Neural progenitor cell (in vitro differentiated cells): ENCODE results near the gene GPHB5. TPM values are rescaled to one million over a fixed set of nuclear protein-coding genes. Genes with fewer than 3 reads are reported as not detected.

Experiments
- DNase-seq: peaks from one replicate; pipeline ENCODE4 v3.0.0-alpha.2; 2016; ENCODE audit warnings: low spot score
- H2AFZ ChIP-seq: fragments of 200-600 bp; sonication (generic); replicated peaks from 2 replicates; pipeline ENCODE4 v1.6.1; 2016; ENCODE audit warnings: antibody characterized with exemption
- H3F3A ChIP-seq: fragments of 200-600 bp; sonication (generic); 2 replicates; pipeline ENCODE4 v1.6.1; 2016; ENCODE audit warnings: antibody characterized with exemption, low read depth
- H3K27ac ChIP-seq: fragments of 200-600 bp; sonication (generic); 2 replicates; pipeline ENCODE4 v1.5.1; 2016; ENCODE audit warnings: mild to moderate bottlenecking
- H3K27me3 ChIP-seq: fragments of 200-600 bp; sonication (generic); 2 replicates; pipeline ENCODE4 v1.6.1; 2016; ENCODE audit warnings: mild to moderate bottlenecking, moderate library complexity
- H3K36me3 ChIP-seq: fragments of 200-600 bp; sonication (generic); 2 replicates; pipeline ENCODE4 v1.5.1; 2016
- H3K4me1 ChIP-seq: fragments of 200-600 bp; sonication (generic); 2 replicates; pipeline ENCODE4 v1.6.1; 2016; ENCODE audit warnings: mixed run types
- H3K4me2 ChIP-seq: fragments of 200-600 bp; sonication (generic); 2 replicates; pipeline ENCODE4 v1.6.1; 2016
- H3K4me3 ChIP-seq: fragments of 200-600 bp; sonication (generic); 2 replicates; pipeline ENCODE4 v1.5.1; 2016
- H3K79me2 ChIP-seq: fragments of 200-600 bp; sonication (generic); 2 replicates; pipeline ENCODE4 v1.6.1; 2016; ENCODE audit warnings: low read depth
- H3K9ac ChIP-seq: fragments of 200-600 bp; sonication (generic); 2 replicates; pipeline ENCODE4 v1.6.1; 2016
- H3K9me3 ChIP-seq: fragments of 200-600 bp; sonication (generic); 2 replicates; pipeline ENCODE4 v1.5.1; 2016; ENCODE audit warnings: low read depth
- H4K20me1 ChIP-seq: fragments of 200-600 bp; sonication (generic); 2 replicates; pipeline ENCODE4 v1.6.1; 2016; ENCODE audit warnings: low read depth
- H3K27ac Mint-ChIP-seq: 3 replicates; pipeline ENCODE4 v1.8.0; 2021; ENCODE audit warnings: mixed read lengths
- H3K27me3 Mint-ChIP-seq: 2 replicates; pipeline ENCODE4 v1.8.0; 2022; ENCODE audit warnings: low read depth, mild to moderate bottlenecking, inconsistent platforms, moderate library complexity, mixed read lengths; ENCODE audit not compliant: insufficient read depth
- H3K36me3 Mint-ChIP-seq: 3 replicates; pipeline ENCODE4 v1.8.0; 2021; ENCODE audit warnings: mixed read lengths
- H3K4me1 Mint-ChIP-seq: 3 replicates; pipeline ENCODE4 v1.8.0; 2021; ENCODE audit warnings: mixed read lengths
- H3K4me3 Mint-ChIP-seq: 3 replicates; pipeline ENCODE4 v1.8.0; 2021; ENCODE audit warnings: mild to moderate bottlenecking, moderate library complexity, mixed read lengths
- H3K9me3 Mint-ChIP-seq: 3 replicates; pipeline ENCODE4 v1.8.0; 2020; ENCODE audit warnings: mixed read lengths
- EZH2 ChIP-seq: fragments of 200-600 bp; sonication (generic); IDR thresholded peaks from 2 replicates; pipeline ENCODE4 v1.6.1; 2017; ENCODE audit warnings: antibody characterized with exemption, mild to moderate bottlenecking, moderate library complexity
- EZH2phosphoT487 ChIP-seq: fragments of 200-600 bp; sonication (generic); IDR thresholded peaks from 2 replicates; pipeline ENCODE4 v1.6.1; 2017; ENCODE audit warnings: antibody characterized with exemption
- total RNA-seq: library from RNA; depleted of rRNA; stranded (reverse); fragments of >200 nt; gene quantifications from 2 replicates; pipeline ENCODE4 v1.2.3, GENCODE V29; 2015; ENCODE audit warnings: low replicate concordance
- TF ChIP-seq, protein P1 (sequence below): fragments of 200-600 bp; sonication (generic); IDR thresholded peaks from 2 replicates; pipeline ENCODE4 v1.5.1; 2017; ENCODE audit warnings: antibody characterized with exemption, mild to moderate bottlenecking

GPHB5 gene
- total RNA-seq, 1 donor from 2014 or later: not detected

DNA sequence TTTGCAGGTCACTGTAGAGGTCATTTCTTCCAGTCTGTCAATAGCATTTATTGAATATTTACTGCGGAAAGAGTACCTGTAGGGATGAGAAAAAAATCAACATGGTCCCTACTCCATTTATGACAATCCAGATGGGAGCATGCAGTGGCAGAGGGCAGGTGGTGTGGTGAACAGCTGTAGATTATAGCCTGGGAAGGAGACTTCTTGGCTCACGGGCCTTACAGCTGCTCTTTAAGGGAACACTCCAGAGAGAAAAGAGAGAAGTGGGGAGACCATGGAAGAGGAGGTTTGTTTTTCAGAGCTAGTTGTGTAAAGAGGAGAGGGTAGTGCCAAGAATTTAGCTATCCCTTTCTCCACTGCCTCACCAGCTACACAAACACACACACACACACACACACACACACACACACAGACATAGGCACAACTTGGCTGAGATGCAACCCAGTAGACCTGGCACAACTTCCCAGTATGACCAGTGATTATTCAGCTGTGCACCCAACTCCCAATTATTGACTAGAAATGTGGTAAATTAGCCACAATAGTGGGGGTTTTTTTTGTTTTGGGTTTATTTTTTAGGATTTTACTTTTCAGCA lies 41.0 kb downstream of the GPHB5 start:
- H3K4me1 Mint-ChIP-seq: no peaks in the 10 kb centered on the region
- DNase-seq: no peak
- no peak overlapping the region for H3K4me3 ChIP-seq
- H3K4me3 Mint-ChIP-seq: no peak overlapping the region
- no peaks in the 10 kb centered on the region for H3K36me3 Mint-ChIP-seq
- no peaks in the 10 kb centered on the region for H3K4me1 ChIP-seq
- H3K9ac ChIP-seq: no peak overlapping the region
- no peak overlapping the region for H3K27ac ChIP-seq
- no peaks in the 10 kb centered on the region for H4K20me1 ChIP-seq
- no peak for TF ChIP-seq EZH2
- TF ChIP-seq, protein P1, sequence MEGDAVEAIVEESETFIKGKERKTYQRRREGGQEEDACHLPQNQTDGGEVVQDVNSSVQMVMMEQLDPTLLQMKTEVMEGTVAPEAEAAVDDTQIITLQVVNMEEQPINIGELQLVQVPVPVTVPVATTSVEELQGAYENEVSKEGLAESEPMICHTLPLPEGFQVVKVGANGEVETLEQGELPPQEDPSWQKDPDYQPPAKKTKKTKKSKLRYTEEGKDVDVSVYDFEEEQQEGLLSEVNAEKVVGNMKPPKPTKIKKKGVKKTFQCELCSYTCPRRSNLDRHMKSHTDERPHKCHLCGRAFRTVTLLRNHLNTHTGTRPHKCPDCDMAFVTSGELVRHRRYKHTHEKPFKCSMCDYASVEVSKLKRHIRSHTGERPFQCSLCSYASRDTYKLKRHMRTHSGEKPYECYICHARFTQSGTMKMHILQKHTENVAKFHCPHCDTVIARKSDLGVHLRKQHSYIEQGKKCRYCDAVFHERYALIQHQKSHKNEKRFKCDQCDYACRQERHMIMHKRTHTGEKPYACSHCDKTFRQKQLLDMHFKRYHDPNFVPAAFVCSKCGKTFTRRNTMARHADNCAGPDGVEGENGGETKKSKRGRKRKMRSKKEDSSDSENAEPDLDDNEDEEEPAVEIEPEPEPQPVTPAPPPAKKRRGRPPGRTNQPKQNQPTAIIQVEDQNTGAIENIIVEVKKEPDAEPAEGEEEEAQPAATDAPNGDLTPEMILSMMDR: no peak
- no peak for TF ChIP-seq EZH2phosphoT487
- H3K36me3 ChIP-seq: no peaks in the 10 kb centered on the region
- H3K9me3 ChIP-seq: no peaks in the 10 kb centered on the region
- no peaks in the 10 kb centered on the region for H3K79me2 ChIP-seq
- H3K4me2 ChIP-seq: no peak overlapping the region
- H3F3A ChIP-seq: no peaks in the 10 kb centered on the region
- no peaks in the 10 kb centered on the region for H3K27me3 Mint-ChIP-seq
- no peaks in the 10 kb centered on the region for H3K9me3 Mint-ChIP-seq
- H3K27ac Mint-ChIP-seq: no peak overlapping the region
- no peaks in the 10 kb centered on the region for H3K27me3 ChIP-seq
- H2AFZ ChIP-seq: no peak overlapping the region

DNA sequence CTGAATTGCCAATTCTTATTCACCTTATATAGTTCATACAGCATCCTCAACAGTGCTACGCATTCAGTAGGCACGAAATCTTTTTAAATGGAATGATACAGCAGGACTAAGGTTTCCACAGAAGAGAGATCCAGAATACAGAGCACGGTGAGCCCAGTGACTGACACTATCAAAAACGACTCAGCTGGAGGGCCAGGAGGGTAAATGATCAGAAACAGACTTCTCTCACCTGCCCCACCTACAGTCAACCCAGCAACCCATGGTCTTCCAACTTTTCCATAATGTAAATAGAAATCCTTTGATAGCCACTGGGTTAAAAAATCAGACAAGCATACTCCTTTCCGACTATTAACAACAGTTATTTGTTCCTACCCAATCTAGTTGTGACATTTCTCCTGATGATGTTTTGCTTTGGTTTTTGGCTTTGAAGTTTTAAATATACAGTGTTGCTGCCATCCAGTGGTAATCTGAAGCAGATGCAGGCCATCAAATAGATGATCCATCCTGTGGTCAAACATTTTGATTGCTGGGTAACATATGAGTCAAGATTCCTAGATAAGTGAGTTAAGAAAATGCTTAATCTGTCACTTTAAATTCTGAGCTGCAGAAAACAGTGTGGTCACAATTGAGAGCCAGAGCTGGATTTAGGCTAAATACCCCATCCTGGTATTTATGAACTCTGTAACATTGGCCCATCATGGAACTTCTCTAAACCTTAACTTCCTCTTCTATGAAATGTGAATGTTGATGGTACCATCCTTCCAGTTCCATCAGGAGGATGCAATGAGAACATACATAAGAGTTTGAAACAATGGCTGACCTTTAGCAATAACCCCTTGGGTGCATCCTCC lies 42.0 kb downstream of the GPHB5 start:
- H3K4me1 Mint-ChIP-seq: no peaks in the 10 kb centered on the region
- Histone ChIP-seq H3K4me1 (no peaks in the 10 kb centered on the region), H3K9me3 (no peaks in the 10 kb centered on the region), H3K4me2 (no peak overlapping the region), H3K4me3 (no peak overlapping the region), H3K9ac (no peak overlapping the region), H3K27me3 (no peaks in the 10 kb centered on the region), H3F3A (no peaks in the 10 kb centered on the region), H3K36me3 (no peaks in the 10 kb centered on the region), H2AFZ (peak overlapping the region; percentile 0), H3K79me2 (no peaks in the 10 kb centered on the region), H3K27ac (no peak overlapping the region), H4K20me1 (no peaks in the 10 kb centered on the region)
- no peak overlapping the region for H3K27ac Mint-ChIP-seq
- TF ChIP-seq, protein P1: peak; percentile 99
- TF ChIP-seq EZH2phosphoT487: no peak
- H3K9me3 Mint-ChIP-seq: no peaks in the 10 kb centered on the region
- H3K27me3 Mint-ChIP-seq: peaks cover under 1% of the 10 kb centered on the region
- peak; percentile 70 for DNase-seq
- no peak overlapping the region for H3K4me3 Mint-ChIP-seq
- H3K36me3 Mint-ChIP-seq: no peaks in the 10 kb centered on the region

DNA sequence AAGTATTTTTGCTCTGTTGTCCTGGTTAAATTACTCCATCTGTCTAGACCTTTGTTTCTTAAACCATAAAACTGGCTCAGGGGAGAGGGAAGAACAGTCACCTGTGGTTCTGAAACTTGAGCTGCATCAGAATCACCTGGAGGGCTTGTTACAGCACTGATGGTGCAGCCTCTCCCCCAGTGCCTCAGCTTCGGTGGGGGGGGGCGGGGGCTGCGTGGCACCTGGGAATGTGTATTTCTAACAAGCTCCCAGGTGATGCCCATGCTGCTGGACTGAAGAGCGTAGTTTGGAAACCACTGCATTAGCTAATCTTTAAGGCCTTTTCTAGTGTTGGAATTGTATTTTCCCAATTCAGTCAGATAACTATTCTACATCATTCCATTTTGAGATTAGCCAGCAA lies 42.7 kb downstream of the GPHB5 start:
- Histone ChIP-seq H3K79me2 (no peaks in the 10 kb centered on the region), H3K4me3 (no peak overlapping the region), H3K27me3 (no peaks in the 10 kb centered on the region), H3F3A (no peaks in the 10 kb centered on the region), H3K27ac (no peak overlapping the region), H3K9me3 (no peaks in the 10 kb centered on the region), H3K4me1 (no peaks in the 10 kb centered on the region), H2AFZ (no peak overlapping the region), H3K36me3 (no peaks in the 10 kb centered on the region), H4K20me1 (no peaks in the 10 kb centered on the region), H3K4me2 (no peak overlapping the region), H3K9ac (no peak overlapping the region)
- H3K27ac Mint-ChIP-seq: no peak overlapping the region
- no peaks in the 10 kb centered on the region for H3K4me1 Mint-ChIP-seq
- DNase-seq: no peak
- TF ChIP-seq EZH2 (no peak), EZH2phosphoT487 (no peak)
- TF ChIP-seq, protein P1: no peak
- no peak overlapping the region for H3K4me3 Mint-ChIP-seq
- H3K36me3 Mint-ChIP-seq: no peaks in the 10 kb centered on the region
- no peaks in the 10 kb centered on the region for H3K9me3 Mint-ChIP-seq
- peaks cover 2% of the 10 kb centered on the region for H3K27me3 Mint-ChIP-seq
